Astrocyte of the spinal cord (primary cell): ENCODE data around the gene APBB2.

Source experiments
- DNase-seq: peaks from one replicate; pipeline ENCODE4 v3.0.0; 2011; ENCODE audit warnings: low read depth, low spot score
- H3K4me3 ChIP-seq: 2 replicates; pipeline ENCODE4 v1.5.1; 2011; ENCODE audit warnings: low read depth, mild to moderate bottlenecking, low read length, moderate library complexity
- in situ Hi-C: cut with HindIII; loops from 2 replicates; pipeline ENCODE4 v1.10.0; 2017; ENCODE audit warnings: low sequenced_read_pairs
- TF ChIP-seq, protein P1 (sequence below): IDR thresholded peaks from 2 replicates; pipeline ENCODE4 v1.5.1; 2012; ENCODE audit warnings: low read depth, mild to moderate bottlenecking, low read length, inconsistent platforms

The APBB2 gene

DNA sequence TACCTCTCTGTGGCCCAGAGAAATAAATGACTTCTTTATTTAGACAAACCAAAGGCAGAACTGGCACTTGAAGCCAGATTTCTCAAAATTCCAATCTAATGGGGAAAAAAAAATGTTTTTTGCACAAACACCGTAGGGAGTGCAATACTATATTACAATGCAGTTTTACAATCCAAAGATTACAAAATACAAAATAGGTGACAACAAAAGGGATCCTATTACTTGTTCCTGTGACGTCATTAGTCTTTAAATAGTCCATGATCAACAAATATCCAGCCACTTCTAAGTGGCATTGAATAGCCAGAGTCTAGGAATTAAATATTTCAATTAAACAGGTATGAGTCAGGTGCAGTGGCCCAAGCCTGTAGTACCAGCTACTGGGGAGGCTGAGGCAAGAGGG, 3.0 kb upstream of the APBB2 start:
- DNase-seq, result no peak
- H3K4me3 ChIP-seq, result no peak overlapping the region

DNA sequence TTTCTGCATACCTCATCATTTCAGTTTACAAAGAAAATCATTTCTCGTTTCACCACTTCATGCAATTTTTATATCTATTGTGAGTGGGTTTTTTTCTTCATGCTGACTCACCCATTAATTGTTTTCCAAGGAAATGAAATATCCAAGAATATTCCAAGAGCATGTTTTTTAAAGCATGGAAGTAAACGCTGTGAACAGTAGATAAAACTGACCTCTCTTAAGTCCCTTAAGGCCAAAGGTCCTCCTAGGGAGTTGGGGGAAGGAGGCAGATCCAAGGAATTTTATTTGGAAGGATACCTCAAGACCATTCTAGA, 2.6 kb upstream of the APBB2 start:
- in situ Hi-C loops, result no loop called here

More for the DNA sequence above, 3.0 kb upstream of the APBB2 start:
- TF ChIP-seq, protein P1, sequence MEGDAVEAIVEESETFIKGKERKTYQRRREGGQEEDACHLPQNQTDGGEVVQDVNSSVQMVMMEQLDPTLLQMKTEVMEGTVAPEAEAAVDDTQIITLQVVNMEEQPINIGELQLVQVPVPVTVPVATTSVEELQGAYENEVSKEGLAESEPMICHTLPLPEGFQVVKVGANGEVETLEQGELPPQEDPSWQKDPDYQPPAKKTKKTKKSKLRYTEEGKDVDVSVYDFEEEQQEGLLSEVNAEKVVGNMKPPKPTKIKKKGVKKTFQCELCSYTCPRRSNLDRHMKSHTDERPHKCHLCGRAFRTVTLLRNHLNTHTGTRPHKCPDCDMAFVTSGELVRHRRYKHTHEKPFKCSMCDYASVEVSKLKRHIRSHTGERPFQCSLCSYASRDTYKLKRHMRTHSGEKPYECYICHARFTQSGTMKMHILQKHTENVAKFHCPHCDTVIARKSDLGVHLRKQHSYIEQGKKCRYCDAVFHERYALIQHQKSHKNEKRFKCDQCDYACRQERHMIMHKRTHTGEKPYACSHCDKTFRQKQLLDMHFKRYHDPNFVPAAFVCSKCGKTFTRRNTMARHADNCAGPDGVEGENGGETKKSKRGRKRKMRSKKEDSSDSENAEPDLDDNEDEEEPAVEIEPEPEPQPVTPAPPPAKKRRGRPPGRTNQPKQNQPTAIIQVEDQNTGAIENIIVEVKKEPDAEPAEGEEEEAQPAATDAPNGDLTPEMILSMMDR, result no peak
- in situ Hi-C loops, result no loop called here

DNA sequence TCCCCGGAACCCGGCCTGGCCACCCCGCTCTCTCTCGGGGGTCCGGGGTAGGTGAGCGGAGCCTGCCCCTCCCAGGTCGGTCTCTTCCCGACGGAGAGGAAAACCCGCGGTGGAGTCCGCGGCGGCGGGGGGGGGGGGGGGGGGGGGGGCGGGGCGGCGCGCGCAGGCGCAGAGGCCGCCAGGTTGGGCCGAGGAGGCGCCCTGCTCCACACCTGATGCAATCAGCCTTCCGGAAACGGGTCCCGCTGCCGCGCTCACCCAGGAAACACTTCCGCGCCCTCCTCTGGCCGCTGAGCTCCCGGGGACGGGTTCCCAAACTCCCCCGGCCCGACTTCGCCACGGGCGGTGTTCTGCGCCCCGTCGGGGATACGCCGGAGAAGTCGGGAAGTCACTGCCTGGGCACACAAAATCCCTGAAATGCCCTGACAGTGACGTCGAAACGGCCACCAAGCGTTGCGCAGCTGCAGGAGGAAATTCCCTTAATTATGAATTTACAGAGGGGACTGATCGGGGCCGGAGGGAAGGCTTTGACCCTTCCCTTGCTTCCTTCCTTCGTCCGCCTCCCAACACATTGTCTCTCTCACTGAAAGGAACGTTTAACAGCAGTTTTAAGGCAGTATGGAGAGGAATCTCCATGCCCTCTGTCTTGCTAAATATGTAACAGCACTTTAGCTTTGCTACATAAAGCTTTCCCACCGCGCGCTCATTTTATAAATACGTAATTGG, 2.1 kb upstream of the APBB2 start:
- peak overlapping the region; percentile 70 for H3K4me3 ChIP-seq
- TF ChIP-seq, protein P1, result peak; percentile 39
- peak; percentile 75 for DNase-seq
- in situ Hi-C loops, result no loop called here

More for the DNA sequence above, 2.6 kb upstream of the APBB2 start:
- peak overlapping the region; percentile 70 for H3K4me3 ChIP-seq
- TF ChIP-seq, protein P1, result no peak
- no peak for DNase-seq

DNA sequence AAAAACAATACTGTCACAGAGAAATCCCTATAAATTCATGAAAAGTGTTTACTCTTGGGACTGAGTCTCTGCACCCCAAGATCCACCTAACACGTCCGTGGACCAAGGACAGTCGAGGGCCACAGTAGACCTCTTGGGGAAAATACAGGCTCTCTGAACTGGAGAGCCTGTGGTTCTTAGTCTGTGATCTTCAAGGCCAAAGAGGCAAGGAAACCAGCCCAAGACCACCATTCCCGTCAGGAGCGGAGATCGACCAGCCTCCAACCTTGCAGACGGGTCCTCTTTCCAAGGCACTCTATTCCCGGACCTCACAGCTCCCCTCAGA, 1.6 kb upstream of the APBB2 start:
- TF ChIP-seq, protein P1, result no peak
- in situ Hi-C loops, result no loop called here
- peak overlapping the region; percentile 70 for H3K4me3 ChIP-seq
- no peak for DNase-seq

DNA sequence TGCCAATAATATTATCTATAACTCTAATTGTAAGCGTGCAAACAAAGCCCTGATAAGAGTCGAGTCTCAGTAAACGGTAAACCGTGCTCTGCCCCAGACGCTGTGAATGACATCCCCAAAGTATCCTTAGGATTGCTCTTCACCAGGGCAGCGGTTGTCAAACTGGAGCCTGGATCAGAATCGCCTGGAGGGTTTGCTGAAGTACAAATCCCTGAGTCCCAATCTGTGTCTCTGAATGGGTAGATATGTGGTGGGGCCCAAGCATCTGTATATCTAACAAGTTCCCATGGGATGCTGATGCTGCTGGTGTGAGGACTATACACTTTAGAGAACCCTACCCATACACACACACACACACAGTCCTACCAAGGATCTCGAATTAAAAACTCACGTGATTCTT, 813 bp upstream of the APBB2 start:
- TF ChIP-seq, protein P1, result no peak
- in situ Hi-C loops, result no loop called here
- no peak for DNase-seq
- H3K4me3 ChIP-seq, result no peak overlapping the region

DNA sequence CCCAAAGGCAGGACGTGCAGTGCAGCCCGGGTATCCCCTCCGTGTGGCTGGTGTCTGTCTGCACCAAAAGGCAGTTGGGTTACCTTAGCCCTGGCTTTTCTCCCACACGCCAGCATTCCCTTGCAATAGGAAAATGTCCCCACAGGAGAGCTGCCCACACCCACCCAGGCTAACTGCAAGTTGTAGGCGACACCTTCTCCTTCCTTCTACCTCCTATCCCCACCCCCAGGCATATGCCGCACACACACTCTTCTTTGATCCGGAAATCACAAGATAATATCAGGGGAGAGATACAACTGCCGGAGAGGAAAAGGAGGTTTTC, 444 bp upstream of the APBB2 start:
- TF ChIP-seq, protein P1, result no peak
- in situ Hi-C loops, result no loop called here
- no peak for DNase-seq
- no peak overlapping the region for H3K4me3 ChIP-seq
